CD4-positive, alpha-beta memory T cell (primary cell): ENCODE data around the gene GLG1. TPM values are rescaled to one million over a fixed set of nuclear protein-coding genes. Genes with fewer than 3 reads are reported as not detected.

Experiments
- CTCF ChIA-PET: fragments of 350-600 bp; sonication (Branson Sonifier 250); formaldehyde crosslinking; loops from one replicate; lab custom pipeline; 2021; ENCODE audit warnings: inconsistent platforms; ENCODE audit not compliant: partially characterized antibody; lab: Charles Lee
- POLR2A ChIA-PET: fragments of 350-600 bp; sonication (Branson Sonifier 250); formaldehyde crosslinking; loops from one replicate; lab custom pipeline; 2021; ENCODE audit not compliant: partially characterized antibody; lab: Charles Lee
- DNase-seq, 5 donors: peaks; one replicate each; pipeline versions ENCODE4 v3.0.0 to v3.0.0-alpha.2; 2020 to 2022; ENCODE audit warnings: mixed read lengths in 1 of 5
- H3K27ac ChIP-seq: one replicate; pipeline ENCODE4 v1.7.0; 2013; ENCODE audit warnings: low read depth, low read length
- H3K27me3 ChIP-seq: 2 replicates; pipeline ENCODE4 v1.7.0; 2013; ENCODE audit warnings: mild to moderate bottlenecking, low read length, moderate library complexity; ENCODE audit not compliant: insufficient read depth
- H3K36me3 ChIP-seq: 2 replicates; pipeline ENCODE4 v1.7.0; 2013; ENCODE audit warnings: mild to moderate bottlenecking, low read length, moderate library complexity; ENCODE audit not compliant: insufficient read depth
- H3K4me1 ChIP-seq: 2 replicates; pipeline ENCODE4 v1.7.0; 2013; ENCODE audit warnings: mild to moderate bottlenecking, low read length, moderate library complexity; ENCODE audit not compliant: insufficient read depth
- H3K4me3 ChIP-seq, 2 donors: one replicate each; pipeline ENCODE4 v1.7.0; 2013; ENCODE audit warnings: low read length in 2 of 2, mild to moderate bottlenecking in 1 of 2
- H3K9me3 ChIP-seq, 2 donors: one replicate each; pipeline ENCODE4 v1.7.0; 2013; ENCODE audit warnings: low read length in 2 of 2, control low read depth in 1 of 2; ENCODE audit not compliant: control insufficient read depth in 1 of 2
- H3K27ac Mint-ChIP-seq, 7 donors: one replicate each; pipeline ENCODE4 v1.8.0; 2020 to 2021; ENCODE audit warnings: mixed read lengths in 7 of 7, mild to moderate bottlenecking in 6 of 7, inconsistent platforms in 3 of 7, moderate library complexity in 3 of 7
- H3K27me3 Mint-ChIP-seq, 2 donors: one replicate each; pipeline ENCODE4 v1.8.0; 2020 to 2021; ENCODE audit warnings: mixed read lengths in 2 of 2
- H3K36me3 Mint-ChIP-seq, 2 donors: one replicate each; pipeline ENCODE4 v1.8.0; 2020 to 2021; ENCODE audit warnings: mixed read lengths in 2 of 2, inconsistent platforms in 1 of 2, mild to moderate bottlenecking in 1 of 2
- H3K4me1 Mint-ChIP-seq, 4 donors: one replicate each; pipeline ENCODE4 v1.8.0; 2020 to 2021; ENCODE audit warnings: mixed read lengths in 4 of 4, mild to moderate bottlenecking in 1 of 4
- H3K4me3 Mint-ChIP-seq, 8 donors: one replicate each; pipeline ENCODE4 v1.8.0; 2020 to 2021; ENCODE audit warnings: mixed read lengths in 8 of 8, mild to moderate bottlenecking in 7 of 8, moderate library complexity in 6 of 8, inconsistent platforms in 3 of 8
- H3K9me3 Mint-ChIP-seq, 8 donors: one replicate each; pipeline ENCODE4 v1.8.0; 2020 to 2021; ENCODE audit warnings: mixed read lengths in 8 of 8, mild to moderate bottlenecking in 5 of 8, inconsistent platforms in 3 of 8, moderate library complexity in 1 of 8
- intact Hi-C: fragments of 100-400 bp; cut with micrococcal nuclease; formaldehyde crosslinking; loops from one replicate; pipeline ENCODE4 v1.15.1; 2023
- polyA plus RNA-seq, 2 donors: library from polyadenylated mRNA; unstranded; fragments of 300-500 nt; fragmentation: Illumina TruSeq; gene quantifications; one replicate each; pipeline ENCODE4 v1.2.3, GENCODE V29; 2021
- total RNA-seq, 2 experiments: library from RNA; stranded (reverse); gene quantifications; one replicate each; pipeline ENCODE4 v1.2.3, GENCODE V29; 2021

Gene GLG1
- total and polyA plus RNA-seq, 4 experiments from 2014 or later = 121 to 209 (median 175) TPM

DNA sequence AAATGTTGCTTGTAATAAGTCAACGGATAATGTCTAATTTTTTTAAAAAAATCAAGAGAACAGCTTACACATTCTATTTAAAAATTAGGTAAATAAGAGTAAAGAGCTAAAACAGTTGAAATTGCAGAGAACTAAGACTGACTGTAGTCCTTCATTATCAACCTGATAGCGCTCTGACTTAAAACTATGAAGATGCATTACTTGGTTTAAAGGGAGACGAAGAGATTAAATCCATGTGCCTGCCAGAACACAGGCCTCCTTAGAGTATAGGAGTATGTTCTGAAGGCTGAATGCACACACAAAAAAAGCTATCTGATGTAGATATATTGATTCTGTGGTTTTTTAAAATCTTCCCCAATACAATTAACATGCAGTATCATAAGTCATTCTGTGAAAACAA, 28.5 kb downstream of the GLG1 start:
- ChIA-PET CTCF (interaction anchor here (0.7 to 1.9 kb wide), 3 partner anchors 16 to 44 kb away, joined by 3 to 5 read pairs (median 3); no protein-coding TSS in a partner anchor), POLR2A (interaction anchor here (0.6 to 1.1 kb wide), 2 partner anchors 8 to 10 kb away, joined by 3 read pairs; no protein-coding TSS in a partner anchor)
- peak overlapping the region in 5 of 8 donors; percentile 12 to 61 (median 36) for H3K4me3 Mint-ChIP-seq
- H3K36me3 Mint-ChIP-seq = peaks cover 13 to 15% of the 10 kb centered on the region in 2 donors
- Histone ChIP-seq H3K27me3 (no peaks in the 10 kb centered on the region), H3K36me3 (no peaks in the 10 kb centered on the region), H3K27ac (no peak overlapping the region), H3K4me3 (no peak overlapping the region), H3K4me1 (peaks cover 66% of the 10 kb centered on the region), H3K9me3 (no peaks in the 10 kb centered on the region)
- intact Hi-C loops = no loop called here
- H3K27ac Mint-ChIP-seq = peak overlapping the region in 5 of 7 donors; percentile 18 to 75 (median 42)
- H3K9me3 Mint-ChIP-seq = no peaks in the 10 kb centered on the region
- peaks cover 47 to 88% (median 58%) of the 10 kb centered on the region in 4 donors for H3K4me1 Mint-ChIP-seq
- DNase-seq = no peak
- H3K27me3 Mint-ChIP-seq = no peaks in the 10 kb centered on the region

DNA sequence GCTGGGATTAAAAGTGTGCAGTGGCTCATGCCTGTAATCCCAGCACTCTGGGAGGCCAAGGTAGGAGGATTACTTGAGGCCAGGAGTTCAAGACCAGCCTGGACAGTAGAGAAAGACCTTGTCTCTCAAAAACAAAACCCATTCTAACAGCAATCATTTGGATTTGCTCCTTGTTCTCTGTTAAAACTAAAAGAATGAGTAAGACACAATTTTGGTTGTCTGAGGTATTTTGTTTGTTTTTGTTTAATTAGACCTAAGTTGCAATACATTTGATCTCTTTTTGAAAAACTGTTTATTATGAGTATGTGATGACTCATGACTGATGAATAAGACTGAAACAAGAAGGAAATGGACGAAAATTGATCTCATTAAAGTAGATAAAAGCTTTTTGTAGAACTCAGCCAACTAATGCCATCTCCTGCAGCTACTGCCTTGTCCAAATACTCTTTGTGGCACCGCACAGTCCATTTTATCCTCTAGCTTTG, 29.0 kb downstream of the GLG1 start:
- no peak overlapping the region for H3K27ac ChIP-seq
- H3K36me3 ChIP-seq = no peaks in the 10 kb centered on the region
- CTCF ChIA-PET = interaction anchor here (1.9 kb wide), 1 partner anchor 45 kb away, joined by 5 read pairs; no protein-coding TSS in a partner anchor
- Mint-ChIP-seq H3K27ac (peak overlapping the region; percentile 3 to 75 (median 42)), H3K36me3 (peaks cover 12 to 15% of the 10 kb centered on the region in 2 donors), H3K27me3 (no peaks in the 10 kb centered on the region), H3K9me3 (no peaks in the 10 kb centered on the region), H3K4me1 (peaks cover 45 to 86% (median 58%) of the 10 kb centered on the region in 4 donors), H3K4me3 (peak overlapping the region in 4 of 8 donors; percentile 34 to 61 (median 42))
- H3K4me3 ChIP-seq = no peak overlapping the region
- intact Hi-C loops = no loop called here
- no peaks in the 10 kb centered on the region for H3K9me3 ChIP-seq
- DNase-seq = no peak
- peaks cover 71% of the 10 kb centered on the region for H3K4me1 ChIP-seq
- no peaks in the 10 kb centered on the region for H3K27me3 ChIP-seq
- POLR2A ChIA-PET = interaction anchor here (1.1 kb wide), 1 partner anchor 10 kb away, joined by 3 read pairs; no protein-coding TSS in a partner anchor

DNA sequence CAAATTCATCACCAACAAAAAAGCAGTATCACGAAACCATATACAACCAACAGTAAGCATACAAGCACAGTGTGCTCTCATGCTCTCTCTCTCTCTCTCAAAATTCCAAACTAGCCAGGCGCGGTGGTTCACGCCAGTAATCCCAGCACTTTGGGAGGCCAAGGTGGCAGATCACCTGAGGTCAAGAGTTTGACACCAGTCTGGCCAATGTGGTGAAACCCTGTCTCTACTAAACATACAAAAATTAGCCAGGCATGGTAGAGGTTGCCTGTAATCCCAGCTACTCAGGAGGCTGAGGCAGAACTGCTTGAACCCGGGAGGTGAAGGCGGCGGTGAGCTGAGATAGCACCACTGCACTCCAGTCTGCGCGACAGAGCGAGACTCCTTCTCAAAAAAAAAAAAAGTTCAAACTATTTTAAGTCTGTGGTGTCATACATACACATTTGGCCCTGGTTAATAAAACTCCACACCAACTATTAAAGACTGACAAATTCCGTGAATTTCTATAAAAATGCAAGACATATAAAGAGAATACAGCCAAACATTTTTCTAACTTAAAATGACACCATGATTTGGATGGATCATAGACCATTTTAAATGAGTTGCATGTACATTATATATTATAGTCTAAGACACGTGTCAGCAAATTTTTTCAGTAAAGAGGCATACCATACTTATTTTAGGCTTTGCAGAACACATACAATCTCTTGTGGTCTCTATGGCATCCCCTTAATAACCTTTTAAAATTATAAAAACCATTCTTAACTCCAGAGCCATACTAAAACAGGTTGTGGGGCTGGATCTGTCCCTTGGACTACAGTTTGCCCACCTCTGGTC, 30.9 kb downstream of the GLG1 start:
- Histone ChIP-seq H3K27ac (no peak overlapping the region), H3K9me3 (no peaks in the 10 kb centered on the region), H3K27me3 (no peaks in the 10 kb centered on the region), H3K4me1 (peaks cover 83% of the 10 kb centered on the region), H3K36me3 (no peaks in the 10 kb centered on the region), H3K4me3 (no peak overlapping the region)
- peak overlapping the region; percentile 52 to 87 (median 60) for H3K27ac Mint-ChIP-seq
- intact Hi-C loops = no loop called here
- H3K4me3 Mint-ChIP-seq = peak overlapping the region in 1 of 8 donors; percentile 10
- CTCF ChIA-PET = no interaction called here
- peaks cover 49 to 87% (median 62%) of the 10 kb centered on the region in 4 donors for H3K4me1 Mint-ChIP-seq
- H3K36me3 Mint-ChIP-seq = peaks cover 9 to 15% of the 10 kb centered on the region in 2 donors
- no peaks in the 10 kb centered on the region for H3K27me3 Mint-ChIP-seq
- POLR2A ChIA-PET = no interaction called here
- H3K9me3 Mint-ChIP-seq = no peaks in the 10 kb centered on the region
- no peak for DNase-seq

DNA sequence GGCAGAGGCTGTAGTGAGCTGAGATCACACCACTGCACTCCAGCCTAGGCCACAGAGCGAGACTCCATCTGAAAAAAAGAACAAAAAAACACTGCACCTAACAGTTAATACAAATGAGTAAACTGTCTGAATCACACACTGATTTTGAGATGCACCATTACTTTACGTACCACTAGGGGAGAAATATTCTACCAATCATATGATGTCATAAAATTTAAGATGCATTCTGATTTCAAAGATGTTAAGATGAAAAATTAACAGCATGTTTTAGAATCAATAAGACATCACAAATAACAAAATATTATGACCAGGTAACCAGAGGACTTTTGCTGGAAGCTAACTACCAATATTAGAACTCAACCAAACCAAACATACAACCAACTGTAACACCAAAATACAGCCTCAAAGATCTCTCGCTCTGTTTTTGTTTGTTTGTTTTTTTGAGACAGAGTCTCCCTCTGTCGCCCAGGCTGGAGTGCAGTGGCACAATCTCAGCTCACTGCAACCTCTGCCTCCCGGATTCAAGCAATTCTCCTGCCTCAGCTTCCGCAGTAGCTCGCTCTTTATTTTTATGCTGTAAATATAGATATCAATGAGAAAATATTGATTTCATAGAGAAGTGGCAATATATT, 31.6 kb downstream of the GLG1 start:
- H3K4me3 Mint-ChIP-seq = peak overlapping the region in 2 of 8 donors; percentile 10 to 56
- peak overlapping the region in 6 of 7 donors; percentile 52 to 88 (median 66) for H3K27ac Mint-ChIP-seq
- Histone ChIP-seq H3K4me1 (peaks cover 83% of the 10 kb centered on the region), H3K36me3 (no peaks in the 10 kb centered on the region), H3K4me3 (no peak overlapping the region), H3K27ac (no peak overlapping the region), H3K27me3 (no peaks in the 10 kb centered on the region), H3K9me3 (no peaks in the 10 kb centered on the region)
- no peaks in the 10 kb centered on the region for H3K27me3 Mint-ChIP-seq
- peaks cover 7 to 15% of the 10 kb centered on the region in 2 donors for H3K36me3 Mint-ChIP-seq
- no peak for DNase-seq
- POLR2A ChIA-PET = interaction anchor here (0.7 kb wide), 1 partner anchor 13 kb away, joined by 3 read pairs; no protein-coding TSS in a partner anchor
- H3K9me3 Mint-ChIP-seq = no peaks in the 10 kb centered on the region
- peaks cover 48 to 87% (median 62%) of the 10 kb centered on the region in 4 donors for H3K4me1 Mint-ChIP-seq
- CTCF ChIA-PET = no interaction called here
- intact Hi-C loops = no loop called here

DNA sequence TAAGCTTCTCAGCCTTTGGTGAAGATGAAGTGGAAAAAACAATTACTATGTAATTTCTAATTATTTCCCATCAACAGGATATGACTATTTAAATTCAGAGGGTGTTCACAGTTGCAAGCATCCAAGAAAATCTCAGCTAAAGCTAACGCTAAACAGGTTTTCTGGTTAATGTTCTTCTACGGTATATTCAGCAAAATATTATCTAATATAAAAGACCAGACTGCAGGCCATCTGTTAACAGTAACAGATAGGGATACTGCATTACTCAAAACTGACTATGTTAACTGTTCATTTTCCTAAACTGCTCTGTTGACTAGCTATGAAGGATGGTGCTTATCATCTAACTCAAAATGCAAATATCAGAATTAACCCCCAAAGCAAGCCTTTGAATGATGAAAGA, 32.8 kb downstream of the GLG1 start:
- POLR2A ChIA-PET = interaction anchor here (1.5 kb wide), 1 partner anchor 33 kb away, joined by 9 read pairs; the partner anchor contains the start of gene GLG1
- H3K36me3 Mint-ChIP-seq = peaks cover 7 to 15% of the 10 kb centered on the region in 2 donors
- CTCF ChIA-PET = no interaction called here
- Histone ChIP-seq H3K36me3 (no peaks in the 10 kb centered on the region), H3K27me3 (no peaks in the 10 kb centered on the region), H3K27ac (no peak overlapping the region), H3K9me3 (no peaks in the 10 kb centered on the region), H3K4me3 (no peak overlapping the region), H3K4me1 (peaks cover 84% of the 10 kb centered on the region)
- H3K27ac Mint-ChIP-seq = peak overlapping the region in 3 of 7 donors; percentile 37 to 56 (median 50)
- H3K4me1 Mint-ChIP-seq = peaks cover 50 to 84% (median 66%) of the 10 kb centered on the region in 4 donors
- no peaks in the 10 kb centered on the region for H3K27me3 Mint-ChIP-seq
- no peaks in the 10 kb centered on the region for H3K9me3 Mint-ChIP-seq
- intact Hi-C loops = no loop called here
- no peak for DNase-seq
- H3K4me3 Mint-ChIP-seq = peak overlapping the region in 1 of 8 donors; percentile 63

DNA sequence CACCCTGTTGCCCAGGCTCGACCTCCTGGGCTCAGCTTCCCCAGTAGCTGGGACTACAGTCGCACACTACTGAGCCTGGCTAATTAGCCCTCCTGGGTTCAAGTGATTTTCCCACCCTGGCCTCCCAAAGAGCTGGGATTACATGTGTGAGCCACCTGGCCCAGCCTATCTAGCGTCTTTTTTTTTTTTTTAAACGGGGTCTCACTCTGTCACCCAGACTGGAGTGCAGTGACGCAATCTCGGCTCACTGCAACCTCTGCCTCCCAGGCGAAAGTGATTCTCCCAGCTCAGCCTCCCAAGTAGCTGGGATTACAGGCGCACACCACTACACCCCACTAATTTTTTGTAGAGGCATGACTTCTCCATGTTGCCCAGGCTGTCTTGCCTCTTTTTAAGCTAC, 33.3 kb downstream of the GLG1 start:
- Histone ChIP-seq H3K4me1 (peaks cover 84% of the 10 kb centered on the region), H3K27ac (no peak overlapping the region), H3K9me3 (no peaks in the 10 kb centered on the region), H3K4me3 (no peak overlapping the region), H3K36me3 (no peaks in the 10 kb centered on the region), H3K27me3 (no peaks in the 10 kb centered on the region)
- peaks cover 7 to 15% of the 10 kb centered on the region in 2 donors for H3K36me3 Mint-ChIP-seq
- no peaks in the 10 kb centered on the region for H3K9me3 Mint-ChIP-seq
- no peaks in the 10 kb centered on the region for H3K27me3 Mint-ChIP-seq
- intact Hi-C loops = no loop called here
- ChIA-PET POLR2A (interaction anchor here (1.5 kb wide), 1 partner anchor 33 kb away, joined by 9 read pairs; the partner anchor contains the start of gene GLG1), CTCF (no interaction called here)
- peaks cover 49 to 84% (median 65%) of the 10 kb centered on the region in 4 donors for H3K4me1 Mint-ChIP-seq
- DNase-seq = no peak
- H3K4me3 Mint-ChIP-seq = no peak overlapping the region
- H3K27ac Mint-ChIP-seq = peak overlapping the region in 4 of 7 donors; percentile 8 to 50 (median 20)
